Endometrial microvascular endothelial cells (primary cell): Measurements from ENCODE around the gene TIMM8A. TPM values are rescaled to one million over a fixed set of nuclear protein-coding genes. Genes with fewer than 3 reads are reported as not detected.

Experiments used
- in situ Hi-C: cut with HindIII; loops from 2 replicates; pipeline ENCODE4 v1.10.0; 2017; ENCODE audit warnings: low sequenced_read_pairs, low pct_unique_long_range_greater_than_20kb; ENCODE audit errors: inconsistent ontology term
- total RNA-seq: library from RNA; depleted of rRNA; stranded (reverse); fragments of >200 nt; gene quantifications from one replicate; pipeline ENCODE4 v1.2.3, GENCODE V29; 2015; ENCODE audit errors: inconsistent ontology term

Gene TIMM8A, protein sequence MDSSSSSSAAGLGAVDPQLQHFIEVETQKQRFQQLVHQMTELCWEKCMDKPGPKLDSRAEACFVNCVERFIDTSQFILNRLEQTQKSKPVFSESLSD
- total RNA-seq = 8.3 TPM

- in situ Hi-C loops = no loop called here
These were observed at the start of gene TIMM8A for GRCh38 chrX:101348452-101349192. Gene TIMM8A (minus strand): TSS chrX:101348742. CDS start chrX:101348664, 78 bp downstream.

DNA sequence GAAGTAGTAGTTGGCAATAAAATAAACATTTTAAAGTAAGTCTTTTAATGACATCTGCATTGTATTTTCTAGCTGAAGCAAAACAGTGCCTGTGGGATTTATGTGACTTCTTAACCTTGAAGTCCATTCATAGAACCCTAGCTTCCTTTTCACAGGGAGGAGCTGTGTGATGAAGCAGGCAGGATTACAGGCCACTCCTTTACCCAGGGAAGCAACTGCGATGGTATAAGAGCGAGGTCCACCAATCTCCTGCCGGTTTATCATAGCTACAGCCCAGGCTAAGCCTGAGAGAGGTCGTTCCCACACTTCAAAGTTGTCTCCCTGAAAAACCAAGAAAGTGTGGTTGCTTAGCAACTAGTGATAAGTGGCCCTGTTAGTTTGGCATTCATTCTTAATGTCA lies 49.2 kb upstream of the TIMM8A start:
- in situ Hi-C loops = no loop called here

GRCh38 chrX:101395789-101396188 lies 47.2 kb upstream of the TIMM8A start:
- in situ Hi-C loops = no loop called here

GRCh38 chrX:101394372-101394771 lies 45.8 kb upstream of the TIMM8A start:
- in situ Hi-C loops = no loop called here

- in situ Hi-C loops = no loop called here
These were observed 45.2 kb upstream of the TIMM8A start for GRCh38 chrX:101393530-101394305.

DNA sequence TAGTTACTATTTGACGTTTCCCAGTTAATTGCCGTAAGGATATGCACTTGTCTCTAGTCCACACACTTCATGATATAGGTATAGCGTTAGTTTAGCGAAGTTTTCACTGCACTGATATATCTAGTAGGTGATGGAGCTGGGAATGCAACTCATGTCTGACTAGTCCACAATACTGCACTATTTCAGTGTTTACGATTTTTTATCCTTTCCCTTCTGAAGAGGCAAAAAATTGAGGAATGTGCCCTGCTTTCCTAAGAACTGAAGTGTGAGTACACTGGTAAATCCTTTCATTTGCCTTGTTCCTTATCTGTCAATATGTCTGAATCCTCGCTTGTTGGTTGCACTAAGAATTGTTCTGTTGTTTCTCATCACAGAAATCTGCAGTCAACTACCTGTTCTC lies 43.3 kb upstream of the TIMM8A start:
- in situ Hi-C loops = no loop called here

DNA sequence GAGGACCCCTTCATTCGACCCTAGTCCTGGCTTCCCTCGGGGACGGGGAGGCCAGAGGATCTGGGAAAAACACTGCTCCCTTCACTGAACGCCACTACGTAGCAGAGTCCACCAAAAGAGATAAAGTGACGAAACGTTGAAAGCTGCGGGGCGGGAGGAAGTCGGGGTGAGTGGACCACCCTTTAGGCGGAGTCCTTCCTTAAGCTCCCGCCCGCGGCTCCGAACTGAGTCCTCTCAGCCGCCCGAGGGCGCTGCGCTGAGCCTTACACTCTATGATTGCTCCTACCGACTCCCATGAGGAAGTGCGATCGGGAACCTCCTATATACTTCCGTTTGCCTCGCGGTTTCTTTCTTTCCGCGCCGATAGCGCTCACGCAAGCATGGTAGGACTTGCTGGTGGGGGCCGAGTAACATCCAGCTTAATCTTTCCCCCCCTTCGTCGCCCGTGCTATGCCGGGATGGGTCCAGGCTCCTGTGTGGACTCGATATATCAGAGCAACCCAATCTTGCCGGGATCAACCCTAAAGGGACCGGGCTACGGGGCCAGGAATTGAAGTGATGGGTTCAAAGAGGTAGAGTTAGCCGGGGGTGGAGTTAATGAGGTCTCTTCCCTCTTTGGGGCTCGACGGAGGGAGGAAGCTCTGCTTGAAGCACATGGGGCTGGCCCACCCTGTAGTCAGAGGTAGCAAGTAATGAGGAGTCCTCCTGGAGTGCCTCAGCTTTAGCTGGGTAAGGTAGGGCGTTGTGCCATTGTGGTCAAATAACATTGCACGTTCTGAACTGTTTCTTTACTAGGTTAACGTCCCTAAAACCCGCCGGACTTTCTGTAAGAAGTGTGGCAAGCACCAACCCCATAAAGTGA lies 42.4 kb upstream of the TIMM8A start, which contains the start of gene RPL36A:
TSS of gene RPL36A (plus strand) at position 348 of the 862 bp plus-strand sequence. CDS start at position 381, 33 bp downstream.
- in situ Hi-C loops = no loop called here

- in situ Hi-C loops = no loop called here
These were observed 40.1 kb upstream of the TIMM8A start for GRCh38 chrX:101388604-101389003.

DNA sequence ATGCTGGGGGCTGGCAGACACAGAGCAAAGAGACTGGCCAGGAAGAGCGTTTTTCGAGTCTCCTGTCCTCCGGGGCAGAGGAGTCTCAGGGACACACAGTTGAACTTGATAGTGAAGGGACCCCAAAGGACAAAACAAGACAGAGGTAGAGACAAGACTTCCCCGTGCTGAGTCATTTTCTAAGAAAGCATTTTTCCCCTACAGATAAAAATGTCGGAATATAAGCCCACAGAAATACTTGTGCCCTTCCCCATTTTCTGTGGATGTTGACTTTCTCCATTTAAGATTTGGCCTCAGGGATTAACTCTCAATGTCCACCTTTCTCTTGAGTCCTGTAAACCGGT lies 38.0 kb upstream of the TIMM8A start:
- in situ Hi-C loops = no loop called here

- in situ Hi-C loops = no loop called here
These were observed 37.4 kb upstream of the TIMM8A start, which contains the start of gene BTK for GRCh38 chrX:101385795-101386541. Gene BTK (minus strand): TSS chrX:101386191. CDS start chrX:101375284, 10,907 bp downstream.

DNA sequence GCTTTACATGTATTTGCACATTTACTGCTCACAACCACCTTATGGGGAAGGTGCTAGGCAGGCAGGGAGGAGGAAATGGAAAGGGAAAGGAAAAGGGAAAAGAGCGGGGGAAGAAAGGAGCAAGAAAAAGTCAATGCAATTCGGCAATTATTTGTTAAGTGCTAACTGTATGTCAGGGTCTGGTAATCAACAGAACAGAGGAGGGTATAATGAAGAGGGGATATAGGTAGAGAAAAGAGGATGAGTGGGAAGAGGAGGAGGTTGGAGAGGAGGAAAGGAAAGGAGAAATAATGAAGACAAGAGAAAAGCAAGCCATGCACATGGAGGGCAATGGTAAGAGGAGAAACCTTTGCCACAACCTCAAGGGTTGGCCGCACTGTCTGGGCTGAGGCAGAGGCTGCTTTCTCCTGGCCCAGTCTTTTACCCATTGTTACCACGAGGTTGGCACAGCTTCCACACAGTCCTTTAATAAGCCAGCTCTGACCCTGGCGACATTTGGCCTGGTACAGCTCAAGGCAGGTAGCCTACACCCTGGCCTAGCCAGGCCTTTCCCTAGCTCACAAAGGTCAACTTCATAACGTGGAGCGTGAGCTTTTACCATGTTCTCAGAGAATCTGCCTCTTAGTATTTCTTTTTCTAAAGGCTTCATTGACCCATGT lies 36.6 kb upstream of the TIMM8A start:
- in situ Hi-C loops = no loop called here

DNA sequence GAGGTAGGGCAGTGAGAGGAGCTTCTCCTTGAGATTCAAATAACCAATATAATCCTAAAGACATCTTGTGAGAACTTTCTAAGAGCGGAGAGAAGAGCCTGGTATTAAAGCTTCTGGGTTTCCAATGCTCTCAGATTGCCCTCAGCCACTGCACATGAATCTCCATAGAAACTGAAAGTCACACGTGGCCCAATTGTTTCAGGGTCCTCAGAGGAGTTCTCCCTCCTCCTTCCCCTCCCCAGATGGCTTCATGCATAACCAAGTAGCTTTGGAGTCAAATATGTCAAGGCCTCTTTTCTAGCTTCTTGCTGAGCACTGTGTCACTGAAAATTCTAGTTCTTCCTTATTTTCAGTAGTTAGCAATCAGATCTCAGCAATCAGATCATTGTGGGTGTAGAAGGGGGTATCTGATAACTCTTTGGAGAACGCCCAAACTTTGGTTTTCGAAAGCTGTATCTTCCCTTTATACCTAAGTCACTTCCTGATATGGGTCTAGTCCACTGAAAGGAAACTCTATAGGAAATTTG lies 35.2 kb upstream of the TIMM8A start:
- in situ Hi-C loops = no loop called here

- in situ Hi-C loops = no loop called here
These were observed 29.0 kb upstream of the TIMM8A start for GRCh38 chrX:101377547-101377946.

- in situ Hi-C loops = no loop called here
These were observed 22.5 kb upstream of the TIMM8A start for GRCh38 chrX:101370888-101371504.

GRCh38 chrX:101369687-101370086 lies 21.1 kb upstream of the TIMM8A start:
- in situ Hi-C loops = no loop called here

GRCh38 chrX:101368800-101369199 lies 20.3 kb upstream of the TIMM8A start:
- in situ Hi-C loops = no loop called here

DNA sequence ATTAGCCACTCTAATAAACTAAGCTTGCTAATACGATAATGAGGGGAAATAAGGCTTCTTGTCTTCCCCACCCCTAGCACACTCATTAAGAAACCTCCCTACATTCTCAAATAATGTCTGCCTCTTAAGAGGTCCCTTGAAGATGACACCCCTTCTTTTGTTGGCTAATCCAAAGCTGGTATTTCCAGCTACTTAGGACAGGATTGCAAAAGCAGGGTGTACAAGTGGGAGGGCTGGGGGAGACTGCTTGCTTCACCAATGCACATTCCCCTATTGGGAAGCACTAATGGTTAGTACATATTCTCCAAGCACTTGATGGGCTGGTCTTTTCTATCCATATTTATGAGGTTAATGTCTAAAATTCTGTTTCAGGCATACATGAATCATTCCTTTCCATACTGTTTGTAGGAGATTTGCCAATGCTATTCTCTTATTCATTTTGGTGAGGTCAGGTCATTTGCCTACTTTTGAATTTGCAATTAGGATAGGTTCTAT lies 16.8 kb upstream of the TIMM8A start:
- in situ Hi-C loops = no loop called here
